Measurements from ENCODE around the gene BRI3BP. TPM values are rescaled to one million over a fixed set of nuclear protein-coding genes. Genes with fewer than 3 reads are reported as not detected.

The BRI3BP gene
- total and polyA plus RNA-seq, 9 of the 15 experiments (the other 6 are each of a cell fraction or from before 2014, with no cell fraction given) = 12.3 to 25.0 (median 16.6) TPM

DNA sequence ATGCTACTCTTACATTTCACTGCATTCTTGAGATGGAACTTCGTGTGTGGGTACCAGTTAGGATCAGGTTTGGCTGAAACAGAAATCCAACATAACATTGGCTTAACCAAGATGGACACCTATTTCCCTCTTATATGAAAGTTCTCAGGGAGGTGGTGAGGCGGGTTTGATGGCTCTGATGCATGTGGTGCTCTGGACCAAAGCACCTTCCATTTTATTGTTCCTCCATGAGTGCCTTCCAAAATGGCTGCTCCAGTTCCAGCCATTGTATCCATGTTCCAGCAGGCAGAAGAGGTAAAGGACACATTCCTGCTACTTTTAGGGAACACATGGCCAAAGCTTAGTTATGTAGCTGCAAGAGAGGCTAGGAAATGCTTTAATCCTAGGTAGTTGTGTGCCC, 29.6 kb downstream of the BRI3BP start:
- 83% methylated on average over 2 of the region's 2 CpGs for WGBS (ENCODE audit: insufficient coverage, low coverage, missing lambda C conversion rate)
- Histone ChIP-seq H3K9me3 (replicated peaks; ENCODE audit: control insufficient read depth, insufficient read depth, low read depth, low read length) (no peaks in the 10 kb centered on the region), H3K27me3 (ENCODE audit: control insufficient read depth in 2 of 2, insufficient read depth in 2 of 2, low read length in 2 of 2) (no peaks in the 10 kb centered on the region), H3K9me1 (ENCODE audit: control insufficient read depth, insufficient read depth, low read length) (no peaks in the 10 kb centered on the region), H3K79me2 (ENCODE audit: control insufficient read depth, insufficient read depth, low read length) (no peaks in the 10 kb centered on the region), H3K4me2 (ENCODE audit: insufficient read depth, low read length) (no peak overlapping the region), H3K4me3 (no peak overlapping the region), H3K9ac (ENCODE audit: insufficient read depth in 1 of 2, low read depth in 2 of 2, low read length in 2 of 2) (no peak overlapping the region), H3K4me1 (replicated peaks in 1 of 2; ENCODE audit: control insufficient read depth in 2 of 2, insufficient read depth in 2 of 2, low read length in 2 of 2) (no peaks in the 10 kb centered on the region), H4K20me1 (replicated peaks; ENCODE audit: control insufficient read depth, insufficient read depth, low read length) (no peaks in the 10 kb centered on the region), H2AFZ (ENCODE audit: low read depth, low read length) (no peak overlapping the region), H3K27ac (ENCODE audit: extremely low read depth, low read depth, low read length) (no peak overlapping the region), H3K36me3 (ENCODE audit: control insufficient read depth, insufficient read depth, low read length) (peaks cover 52% of the 10 kb centered on the region; the same call in 1 of the 3 replicates)
- in situ Hi-C loops (cut with MboI) (no loop called here), intact Hi-C loops (cut with micrococcal nuclease) (no loop called here)
- no peak for DNase-seq (ENCODE audit: extremely low read depth in 1 of 4, low spot score in 3 of 4)
- FAIRE-seq = no peak
- ATAC-seq = no peak
- ChIA-PET CTCF (ENCODE audit: low intra/inter-chr PET ratio) (no interaction called here), POLR2A (no interaction called here)
- TF ChIP-seq YY1 (IDR thresholded peaks at IDR 0.05; ENCODE audit: borderline replicate concordance in 1 of 3, control insufficient read depth in 1 of 3, extremely low read depth in 1 of 3, insufficient read depth in 3 of 3, insufficient read length in 1 of 3, insufficient replicate concordance in 2 of 3, low read depth in 1 of 3, low read length in 2 of 3) (peak in 1 of 3 experiments; percentile 60), MYNN (IDR thresholded peaks at IDR 0.05) (no peak), MYNN (CRISPR knock-in tag; IDR thresholded peaks at IDR 0.05) (no peak)
- no TSS peak for BruUV-seq (replicated peaks)

GRCh38 chr12:125024949-125025563, 31.6 kb downstream of the BRI3BP start:
- no peaks in the 10 kb centered on the region for H3K9me3 ChIP-seq (replicated peaks; ENCODE audit: control insufficient read depth, insufficient read depth, low read depth, low read length)
- no peak for ATAC-seq
- H3K4me2 ChIP-seq (ENCODE audit: insufficient read depth, low read length) = no peak overlapping the region
- DNase-seq (ENCODE audit: extremely low read depth in 1 of 4, low spot score in 3 of 4) = no peak
- H3K4me3 ChIP-seq = no peak overlapping the region
- TF ChIP-seq SMC3 (conservative IDR thresholded peaks at IDR 0.05; ENCODE audit: insufficient read depth, low read depth, low read length) (no peak), PURB (CRISPR knock-in tag; IDR thresholded peaks at IDR 0.05; ENCODE audit: low read depth) (no peak), POLR2G (IDR thresholded peaks at IDR 0.05; ENCODE audit: low read depth, low read length) (peak; percentile 60), PHF20 (IDR thresholded peaks at IDR 0.05; ENCODE audit: partially characterized antibody) (no peak), RBM22 (IDR thresholded peaks at IDR 0.05; ENCODE audit: low read depth, low read length, poor library complexity, severe bottlenecking) (peak; percentile 42)
- TF ChIP-seq, protein P1, sequence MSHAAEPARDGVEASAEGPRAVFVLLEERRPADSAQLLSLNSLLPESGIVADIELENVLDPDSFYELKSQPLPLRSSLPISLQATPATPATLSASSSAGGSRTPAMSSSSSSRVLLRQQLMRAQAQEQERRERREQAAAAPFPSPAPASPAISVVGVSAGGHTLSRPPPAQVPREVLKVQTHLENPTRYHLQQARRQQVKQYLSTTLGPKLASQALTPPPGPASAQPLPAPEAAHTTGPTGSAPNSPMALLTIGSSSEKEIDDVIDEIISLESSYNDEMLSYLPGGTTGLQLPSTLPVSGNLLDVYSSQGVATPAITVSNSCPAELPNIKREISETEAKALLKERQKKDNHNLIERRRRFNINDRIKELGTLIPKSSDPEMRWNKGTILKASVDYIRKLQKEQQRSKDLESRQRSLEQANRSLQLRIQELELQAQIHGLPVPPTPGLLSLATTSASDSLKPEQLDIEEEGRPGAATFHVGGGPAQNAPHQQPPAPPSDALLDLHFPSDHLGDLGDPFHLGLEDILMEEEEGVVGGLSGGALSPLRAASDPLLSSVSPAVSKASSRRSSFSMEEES (CRISPR knock-in tag; IDR thresholded peaks at IDR 0.05) = no peak
- BruUV-seq (replicated peaks) = no TSS peak
- H3K27ac ChIP-seq (ENCODE audit: extremely low read depth, low read depth, low read length) = no peak overlapping the region
- H3K4me1 ChIP-seq (replicated peaks in 1 of 2; ENCODE audit: control insufficient read depth in 2 of 2, insufficient read depth in 2 of 2, low read length in 2 of 2) = no peaks in the 10 kb centered on the region
- H3K36me3 ChIP-seq (ENCODE audit: control insufficient read depth, insufficient read depth, low read length) = peaks cover 55% of the 10 kb centered on the region; the same call in 1 of the 3 replicates
- no peak for FAIRE-seq
- no peaks in the 10 kb centered on the region for H3K27me3 ChIP-seq (ENCODE audit: control insufficient read depth in 2 of 2, insufficient read depth in 2 of 2, low read length in 2 of 2)
- POLR2A ChIA-PET = interaction anchor here (0.6 to 1.4 kb wide), 2 partner anchors 14 to 314 kb away, joined by 4 to 5 read pairs; no protein-coding TSS in a partner anchor
- H3K79me2 ChIP-seq (ENCODE audit: control insufficient read depth, insufficient read depth, low read length) = no peaks in the 10 kb centered on the region
- CTCF ChIA-PET (ENCODE audit: low intra/inter-chr PET ratio) = no interaction called here
- no peak overlapping the region for H2AFZ ChIP-seq (ENCODE audit: low read depth, low read length)
- H4K20me1 ChIP-seq (replicated peaks; ENCODE audit: control insufficient read depth, insufficient read depth, low read length) = no peaks in the 10 kb centered on the region
- in situ Hi-C loops (cut with MboI) = no loop called here
- H3K9me1 ChIP-seq (ENCODE audit: control insufficient read depth, insufficient read depth, low read length) = no peaks in the 10 kb centered on the region
- H3K9ac ChIP-seq (ENCODE audit: insufficient read depth in 1 of 2, low read depth in 2 of 2, low read length in 2 of 2) = no peak overlapping the region
- intact Hi-C loops (cut with micrococcal nuclease) = no loop called here
- 96% methylated on average over 19 of the region's 43 CpGs for WGBS (ENCODE audit: insufficient coverage, low coverage, missing lambda C conversion rate)
